Activated T-helper 1 cell treated with anti-CD3 and anti-CD28 coated beads, Interleukin-2, amount 50 U/mL, for 16 hours (primary cell): ENCODE measurements around the gene SLC35E1.
"Not testable (repeated sequence)": the region's sequence is repeated elsewhere in the genome, so short reads cannot be mapped to it uniquely, and the experiment has no call there.

Experiments
- DNase-seq, 2 donors: peaks; one replicate each; pipeline ENCODE4 v3.0.0-alpha.2; 2020; ENCODE audit warnings: low read depth in 1 of 2, low spot score in 1 of 2

Gene SLC35E1

GRCh38 chr19:16551902-16552301 lies 20.3 kb downstream of the SLC35E1 start:
- DNase-seq = not testable (repeated sequence)

GRCh38 chr19:16548956-16549355 lies 23.3 kb downstream of the SLC35E1 start:
- DNase-seq = no peak

DNA sequence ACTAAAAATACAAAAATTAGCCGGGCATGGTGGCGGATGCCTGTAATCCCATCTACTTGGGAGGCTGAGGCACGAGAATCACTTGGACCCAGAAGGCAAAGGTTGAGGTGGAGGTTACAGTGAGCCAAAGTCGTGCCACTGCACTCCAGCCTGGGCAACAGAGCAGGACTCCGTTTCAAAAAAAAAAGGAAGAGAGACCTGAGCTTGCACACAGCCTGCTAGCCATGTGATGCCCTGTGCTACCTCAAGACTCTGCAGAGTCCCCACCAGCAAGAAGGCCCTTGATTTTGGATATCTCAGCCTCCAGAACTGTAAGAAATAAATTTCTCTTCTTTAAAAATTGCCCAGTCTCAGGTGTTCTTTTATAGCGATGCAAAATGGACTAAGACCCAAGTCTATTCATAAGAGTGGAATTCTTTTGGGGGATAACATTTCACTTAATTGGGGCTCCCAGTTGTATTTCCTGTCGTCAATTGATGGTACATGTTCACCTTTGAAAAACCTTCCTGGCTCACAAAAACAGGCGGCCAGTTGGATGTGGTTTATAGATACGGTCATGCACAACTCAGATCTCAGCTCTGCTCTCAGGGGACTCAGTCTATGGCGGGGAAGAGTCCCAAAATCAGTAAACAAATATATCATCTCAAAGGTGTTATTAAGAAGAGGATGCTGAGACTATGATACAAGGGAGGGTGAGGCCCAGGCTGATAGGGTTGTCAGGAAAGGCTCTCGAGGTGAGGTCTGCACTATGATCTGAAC lies 27.6 kb downstream of the SLC35E1 start:
- DNase-seq = no peak

DNA sequence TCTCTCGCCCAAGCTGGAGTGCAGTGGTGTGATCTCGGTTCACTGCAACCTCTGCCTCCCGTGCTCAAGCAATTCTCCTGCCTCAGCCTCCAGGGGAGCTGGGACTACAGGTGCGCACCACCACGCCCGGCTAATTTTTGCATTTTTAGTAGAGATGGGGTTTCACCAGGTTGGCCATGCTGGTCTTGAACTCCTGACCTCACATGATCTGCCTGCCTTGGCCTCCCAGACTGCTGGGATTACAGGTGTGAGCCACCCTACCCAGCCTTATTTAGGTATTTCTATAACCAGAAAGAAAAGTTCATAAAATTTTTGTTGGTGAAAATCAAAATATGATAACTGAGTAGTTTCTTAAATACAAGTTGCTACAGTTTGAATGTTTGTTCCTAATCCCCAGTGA lies 28.5 kb downstream of the SLC35E1 start:
- not testable (repeated sequence) for DNase-seq

- DNase-seq = no peak
These were observed 29.2 kb downstream of the SLC35E1 start for GRCh38 chr19:16542910-16543472.

- DNase-seq = peak; percentile 91
These were observed 29.9 kb downstream of the SLC35E1 start, which contains the start of gene CHERP for GRCh38 chr19:16542045-16542909. CHERP (minus strand) TSS chr19:16542437; CDS start chr19:16542378, 59 bp downstream.

GRCh38 chr19:16541526-16542044 lies 30.6 kb downstream of the SLC35E1 start:
- no peak for DNase-seq

DNA sequence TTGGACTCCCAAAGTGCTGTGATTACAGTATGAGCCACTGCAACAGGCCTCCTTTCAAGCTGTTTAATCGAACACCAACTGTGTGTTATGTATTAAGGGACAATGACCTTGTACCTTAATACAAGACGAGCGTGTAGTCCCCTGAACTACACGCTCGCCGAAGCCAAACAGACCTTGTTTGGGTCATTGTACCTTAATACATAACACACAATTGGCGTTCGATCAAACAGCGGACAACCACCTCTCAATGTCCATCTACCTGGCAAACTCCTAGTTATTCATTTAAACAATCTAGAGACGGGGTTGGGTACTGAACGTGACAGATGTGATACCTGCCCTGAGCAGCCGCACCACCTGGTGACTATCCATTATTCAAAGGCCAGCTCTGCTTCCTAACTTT lies 31.3 kb downstream of the SLC35E1 start:
- DNase-seq = no peak

DNA sequence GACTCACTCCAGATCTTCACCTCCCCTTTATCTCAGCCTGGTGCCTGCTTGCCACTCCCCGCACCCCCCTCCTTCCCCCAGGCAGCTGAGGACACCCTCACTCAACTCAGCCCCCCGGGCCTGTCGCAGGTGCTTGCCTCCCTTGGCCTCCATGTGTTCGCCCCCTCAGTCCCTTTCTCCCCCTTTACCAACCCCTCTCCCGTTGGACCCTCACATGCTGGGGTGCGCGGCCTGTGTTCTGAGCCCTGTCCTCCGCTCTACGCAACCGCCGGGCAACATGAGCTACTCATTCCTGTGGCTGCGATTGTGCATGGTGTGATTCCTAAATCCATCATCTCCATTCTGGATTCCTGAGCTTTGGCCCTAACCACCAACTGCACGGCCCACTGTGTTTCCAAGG lies 35.1 kb downstream of the SLC35E1 start:
- DNase-seq = no peak

- DNase-seq = no peak
These were observed 36.1 kb downstream of the SLC35E1 start for GRCh38 chr19:16536130-16536529.

- DNase-seq = no peak
These were observed 36.8 kb downstream of the SLC35E1 start for GRCh38 chr19:16535381-16535780.

GRCh38 chr19:16532440-16533234 lies 39.6 kb downstream of the SLC35E1 start:
- no peak for DNase-seq

DNA sequence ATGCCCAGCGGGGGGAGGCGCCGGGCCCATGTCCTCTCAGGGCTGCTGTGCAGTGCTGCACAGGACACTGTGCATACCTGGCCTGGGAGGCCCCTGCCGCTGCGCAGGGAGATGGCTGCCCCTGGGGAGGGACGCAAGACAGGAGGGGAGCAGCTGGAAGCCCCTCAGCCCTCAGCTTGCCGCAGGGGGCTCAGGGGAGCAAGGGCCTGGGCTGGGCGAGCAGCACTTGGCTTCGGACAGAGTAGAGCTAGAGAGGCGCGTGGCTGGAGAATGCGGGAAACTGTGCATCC lies 40.9 kb downstream of the SLC35E1 start:
- no peak for DNase-seq

GRCh38 chr19:16530540-16531379 lies 41.5 kb downstream of the SLC35E1 start:
- no peak for DNase-seq

DNA sequence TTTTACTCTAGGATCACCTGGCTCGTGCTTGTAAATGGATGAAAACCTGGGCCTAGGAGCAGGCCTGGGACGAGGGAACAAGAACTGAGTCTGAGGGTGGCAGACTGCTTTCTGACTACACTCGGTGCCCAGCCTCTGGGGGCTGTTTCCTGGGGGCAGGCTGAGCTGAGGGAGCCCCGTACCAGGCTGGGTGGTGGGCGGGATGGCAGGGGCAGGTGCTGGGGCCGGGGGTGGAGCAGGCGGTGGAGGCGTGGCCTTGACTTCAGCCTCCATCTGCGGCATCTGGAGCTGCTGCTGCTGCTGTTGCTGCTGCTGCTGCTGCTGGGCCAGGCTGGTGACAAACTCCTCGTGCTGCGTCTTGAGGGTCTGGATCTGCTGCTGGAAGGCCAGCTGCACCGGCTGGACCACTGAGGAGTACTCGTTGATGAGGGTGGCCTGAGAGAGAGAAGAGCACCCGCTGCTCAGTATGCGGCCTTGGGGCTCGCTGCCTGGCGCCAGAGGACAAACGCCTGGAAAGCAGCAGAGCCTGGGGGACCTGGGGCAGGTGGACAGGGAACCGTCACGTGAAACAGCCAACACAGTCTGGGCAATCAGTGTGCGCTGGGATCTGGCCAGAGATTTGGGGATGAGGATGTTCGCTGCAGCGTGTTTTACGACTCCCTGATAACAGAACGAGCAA lies 42.6 kb downstream of the SLC35E1 start:
- DNase-seq = no peak

DNA sequence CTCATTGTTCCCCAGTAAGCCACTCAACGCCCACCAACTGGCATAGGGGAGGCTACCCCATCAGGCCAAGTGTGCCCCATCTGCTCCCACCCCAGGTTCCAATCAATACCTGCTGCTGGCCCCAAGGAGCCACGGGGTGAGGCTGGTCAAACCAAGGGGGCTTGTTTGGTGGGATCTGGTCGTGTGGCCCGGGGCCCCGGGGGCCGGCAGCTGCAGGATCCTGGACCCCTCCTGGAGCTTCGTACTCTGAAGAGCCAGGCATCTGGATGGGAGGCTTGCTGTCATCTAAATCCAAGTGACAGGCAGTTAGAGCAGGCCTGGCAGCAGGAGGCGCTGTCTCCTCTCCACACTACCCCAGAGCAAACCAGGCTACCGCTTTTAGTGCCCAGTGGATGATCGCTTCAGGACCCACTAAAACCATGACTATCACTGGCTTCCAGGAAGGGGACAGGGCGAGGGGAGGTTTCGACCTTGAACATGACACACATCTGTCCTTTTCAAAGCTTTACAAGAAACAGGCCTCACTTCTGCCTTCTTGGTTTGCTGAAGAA lies 44.2 kb downstream of the SLC35E1 start:
- no peak for DNase-seq

- no peak for DNase-seq
These were observed 44.8 kb downstream of the SLC35E1 start for GRCh38 chr19:16527334-16527935.

GRCh38 chr19:16525751-16526481 lies 46.3 kb downstream of the SLC35E1 start:
- DNase-seq = no peak
